GM19467 (cell line): ENCODE data around the gene GRIP2.

Experiments used
- ATAC-seq: cut with Tn5 transposase; IDR thresholded peaks from one replicate; pipeline ENCODE4 v1.9.1; 2021; ENCODE audit warnings: mild to moderate bottlenecking, moderate library complexity; ENCODE audit not compliant: unreplicated experiment

Gene GRIP2

DNA sequence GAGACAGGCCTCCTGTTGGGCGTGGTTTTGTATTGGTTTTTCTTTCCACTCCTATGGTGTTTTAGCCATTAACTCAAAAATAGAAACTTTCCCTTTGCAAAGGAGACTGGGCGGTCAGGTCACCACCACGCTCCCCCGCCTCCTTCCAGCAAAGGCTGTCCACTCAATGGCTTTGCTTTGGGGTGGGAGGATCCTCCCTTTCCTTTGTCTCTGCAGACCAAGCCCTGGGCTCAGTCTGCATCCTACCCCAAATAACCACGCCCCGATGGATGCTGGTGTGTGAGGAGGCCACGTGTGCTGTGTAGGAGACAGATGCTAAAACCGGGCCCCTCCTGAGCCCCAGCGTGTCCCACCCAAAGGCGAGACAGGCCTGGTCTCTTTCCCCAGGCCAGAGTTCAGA lies 68.5 kb downstream of the GRIP2 start:
- no peak for ATAC-seq

DNA sequence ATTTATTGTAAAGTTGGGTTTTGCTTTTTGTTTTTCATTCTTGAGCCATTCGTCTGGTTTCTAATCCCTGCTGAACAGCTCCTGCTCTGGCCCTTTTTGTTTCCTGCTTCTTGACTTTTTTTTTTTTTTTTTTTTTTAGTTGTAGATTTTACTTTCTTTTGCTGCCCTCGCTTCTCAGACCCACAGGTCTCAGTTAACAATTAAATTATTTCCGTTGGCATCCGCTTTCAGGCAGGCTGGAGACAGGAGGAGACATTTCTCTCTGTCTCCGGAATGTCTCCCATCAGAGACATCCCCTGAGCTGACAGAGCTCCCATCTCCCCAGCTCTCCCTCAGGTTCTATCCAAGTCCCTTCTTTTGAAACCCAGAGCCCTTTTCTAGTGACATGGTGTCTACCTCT lies 69.1 kb downstream of the GRIP2 start:
- no peak for ATAC-seq

DNA sequence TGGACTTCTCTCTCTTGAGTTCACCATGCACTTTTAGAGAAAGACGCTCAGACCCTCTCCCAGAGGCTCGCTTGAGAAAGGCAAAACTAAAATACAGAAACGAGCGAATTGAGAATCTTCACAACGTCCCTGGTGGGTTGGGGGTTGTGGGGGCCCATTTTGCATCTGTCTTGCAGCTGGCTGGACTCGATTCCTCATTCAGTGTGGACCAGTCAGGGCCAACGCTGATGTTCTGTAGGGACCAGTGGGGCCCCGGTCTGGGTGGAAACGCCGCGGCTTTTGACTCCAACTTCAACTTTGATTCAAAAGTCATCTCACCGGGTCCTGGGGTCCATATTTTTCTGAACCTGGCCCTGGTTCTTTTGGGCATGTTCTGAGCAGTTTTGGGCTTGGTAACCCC lies 69.7 kb downstream of the GRIP2 start:
- ATAC-seq, result no peak

DNA sequence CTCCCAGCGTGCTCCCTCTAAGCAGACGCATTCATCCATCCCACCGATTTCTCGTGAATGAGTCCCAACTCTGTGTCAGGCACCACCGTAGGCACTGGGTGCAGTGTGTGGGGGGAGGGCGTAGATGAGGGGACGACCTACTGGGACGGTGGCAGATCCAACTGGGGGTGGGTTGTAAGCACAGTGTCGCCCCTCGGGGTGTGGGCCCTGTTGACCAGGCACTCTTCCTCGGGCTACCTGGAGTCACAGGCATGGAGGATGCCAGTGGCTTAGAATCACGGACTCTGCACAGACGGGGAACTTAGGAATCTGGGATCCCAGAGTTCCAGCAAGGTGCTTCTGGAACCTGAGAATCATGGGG lies 71.5 kb downstream of the GRIP2 start:
- no peak for ATAC-seq

DNA sequence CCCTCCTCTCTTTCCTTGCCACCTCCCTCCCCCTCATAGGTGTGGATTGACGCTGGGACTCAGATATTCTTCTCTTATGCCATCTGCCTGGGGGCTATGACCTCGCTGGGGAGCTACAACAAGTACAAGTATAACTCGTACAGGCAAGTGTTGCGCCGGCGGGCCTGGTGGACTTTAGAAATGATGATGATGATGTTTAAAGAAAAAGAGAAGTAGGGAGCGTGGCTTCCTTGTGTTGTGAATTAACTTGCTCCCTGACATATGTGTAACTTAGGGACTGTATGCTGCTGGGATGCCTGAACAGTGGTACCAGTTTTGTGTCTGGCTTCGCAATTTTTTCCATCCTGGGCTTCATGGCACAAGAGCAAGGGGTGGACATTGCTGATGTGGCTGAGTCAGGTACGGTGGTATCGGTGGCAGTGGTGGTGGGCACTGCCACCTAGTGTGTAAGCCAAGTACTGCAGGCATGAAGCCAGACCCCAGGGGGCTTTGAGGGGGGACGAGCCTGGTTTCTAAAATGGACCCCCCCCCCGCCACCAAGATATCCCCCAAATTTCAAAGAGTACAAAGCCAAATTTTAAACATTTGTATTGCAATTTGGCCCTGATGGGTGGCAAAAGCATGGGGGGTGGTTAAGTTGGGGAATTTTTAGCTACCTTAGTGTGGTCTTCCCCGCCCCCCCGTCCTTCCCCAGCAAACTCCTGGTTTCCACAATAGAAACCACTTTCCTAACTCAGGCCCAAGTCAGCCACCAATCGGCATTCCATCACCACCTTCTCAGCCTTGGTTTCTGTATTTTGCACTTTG lies 72.1 kb downstream of the GRIP2 start:
- no peak for ATAC-seq

DNA sequence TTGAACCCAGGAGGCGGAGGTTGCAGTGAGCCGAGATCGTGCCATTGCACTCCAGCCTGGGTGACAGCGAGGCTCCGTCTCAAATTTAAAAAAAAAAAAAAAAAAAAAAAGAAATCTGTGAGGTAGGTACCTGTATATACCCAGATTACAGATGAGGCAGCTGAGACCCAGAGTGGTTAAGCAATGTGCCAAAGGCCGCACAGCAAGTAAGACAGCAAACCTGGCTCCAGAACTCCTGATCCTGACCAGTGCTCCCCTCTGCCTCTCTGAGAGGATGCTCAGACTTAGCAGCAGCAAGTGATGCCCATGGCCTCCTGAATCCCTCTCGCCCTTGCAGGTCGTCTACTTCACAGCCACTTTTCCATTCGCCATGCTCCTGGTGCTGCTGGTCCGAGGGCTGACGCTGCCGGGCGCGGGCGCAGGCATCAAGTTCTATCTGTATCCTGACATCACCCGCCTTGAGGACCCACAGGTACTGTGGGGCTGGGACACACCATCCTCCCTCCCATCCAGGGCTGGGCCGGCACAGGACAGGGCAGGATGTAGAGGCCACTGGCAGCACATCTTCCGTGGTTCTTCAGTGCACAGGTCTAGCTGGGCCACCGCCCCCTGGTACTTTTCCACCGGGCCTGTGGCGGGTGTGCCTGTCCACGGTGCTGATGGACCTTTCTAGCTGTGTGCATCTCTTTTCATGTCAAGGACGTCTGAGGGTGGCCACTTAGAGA lies 73.8 kb downstream of the GRIP2 start:
- ATAC-seq, result no peak

DNA sequence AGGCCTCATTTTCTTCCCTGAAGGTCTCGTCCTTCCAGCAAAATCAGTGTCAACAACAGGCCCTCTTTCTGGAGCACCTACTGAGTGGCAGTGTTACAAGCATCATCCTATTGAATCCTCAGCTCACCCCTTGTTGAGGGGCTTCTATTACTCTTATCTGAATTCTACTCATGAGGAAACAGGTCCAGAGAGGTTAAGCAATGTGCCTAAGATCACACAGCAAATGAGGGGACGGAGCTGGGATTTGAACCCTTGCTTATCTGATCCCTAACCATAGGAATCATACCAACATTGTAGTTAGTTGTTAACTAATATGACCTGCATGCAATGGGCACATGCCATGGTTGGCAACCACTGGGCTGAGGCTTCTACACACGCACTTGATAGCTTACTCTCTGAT lies 74.7 kb downstream of the GRIP2 start:
- no peak for ATAC-seq

DNA sequence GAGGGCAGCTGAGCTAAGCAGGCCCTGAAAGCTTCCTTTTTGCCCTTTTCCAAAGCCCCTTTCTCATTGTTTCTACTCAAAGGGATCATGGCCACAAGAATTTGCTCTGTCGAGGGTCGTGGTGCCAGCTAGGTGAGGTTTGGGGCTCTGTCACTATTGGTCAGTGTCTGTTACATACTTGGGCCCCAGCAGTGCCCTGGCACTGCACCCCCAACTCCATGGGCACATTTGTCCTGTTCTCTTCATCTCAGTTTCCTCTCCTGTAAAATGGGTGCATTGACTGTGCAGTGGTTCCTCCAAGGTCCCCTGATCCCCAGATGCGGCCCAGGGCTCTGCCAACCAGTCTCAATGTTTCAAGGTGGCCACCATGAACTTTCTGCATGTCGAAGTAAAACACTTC lies 75.6 kb downstream of the GRIP2 start:
- no peak for ATAC-seq

DNA sequence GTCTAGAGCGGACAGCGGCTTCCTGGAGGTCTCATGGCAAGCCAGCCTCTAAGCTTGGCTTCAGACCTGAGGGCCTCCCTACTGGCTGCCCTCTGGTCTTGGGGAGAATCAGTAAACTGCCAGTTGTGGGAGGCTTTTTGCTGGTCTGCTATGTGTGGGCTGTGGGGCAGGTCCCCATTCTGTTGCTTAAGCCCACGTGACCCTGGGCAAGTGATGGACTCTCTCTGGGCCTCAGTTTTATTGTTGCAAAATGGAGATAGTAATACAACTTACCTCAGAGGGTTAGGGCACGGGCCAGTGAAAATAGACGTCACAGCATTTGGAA lies 76.0 kb downstream of the GRIP2 start:
- ATAC-seq, result no peak

DNA sequence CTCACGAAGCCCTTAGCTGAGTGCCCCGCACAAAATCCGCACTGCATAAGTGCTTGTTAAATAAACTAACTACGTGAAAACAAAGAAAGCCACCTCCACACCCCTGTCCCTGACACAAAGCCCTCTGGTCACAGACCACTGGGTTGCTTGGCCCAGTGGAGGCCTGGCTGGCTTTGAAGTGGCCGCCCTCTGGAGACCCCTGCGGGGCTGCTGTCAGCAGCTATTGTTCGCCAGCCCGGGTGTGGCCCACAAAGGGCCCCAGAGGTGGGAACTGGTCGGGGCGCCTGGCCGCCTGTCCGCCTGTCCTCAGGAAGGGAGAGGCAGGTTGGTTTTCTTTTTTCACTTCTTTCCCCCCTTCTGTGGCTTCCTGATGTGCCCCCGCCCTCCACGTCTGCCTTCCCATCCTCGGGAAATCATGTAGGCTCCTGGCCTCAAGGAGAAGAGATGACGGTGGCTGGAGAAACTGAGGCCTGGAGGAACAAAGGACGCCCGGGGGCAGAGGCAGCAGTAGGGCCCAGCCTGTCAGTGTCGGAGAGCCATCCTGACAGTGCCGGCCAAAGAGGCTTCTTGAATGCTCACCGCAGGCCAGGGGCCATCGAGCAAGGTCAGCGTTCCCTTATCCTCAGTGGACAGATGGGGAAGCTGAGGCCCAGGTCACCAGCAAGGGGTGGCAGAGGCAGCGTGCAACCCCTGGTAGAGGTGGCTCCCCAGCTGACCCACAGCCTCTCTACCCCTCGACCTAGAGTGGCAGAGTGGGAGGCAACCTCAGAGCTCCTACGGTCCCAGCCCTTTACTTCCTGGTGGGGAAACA lies 76.6 kb downstream of the GRIP2 start:
- no peak for ATAC-seq

DNA sequence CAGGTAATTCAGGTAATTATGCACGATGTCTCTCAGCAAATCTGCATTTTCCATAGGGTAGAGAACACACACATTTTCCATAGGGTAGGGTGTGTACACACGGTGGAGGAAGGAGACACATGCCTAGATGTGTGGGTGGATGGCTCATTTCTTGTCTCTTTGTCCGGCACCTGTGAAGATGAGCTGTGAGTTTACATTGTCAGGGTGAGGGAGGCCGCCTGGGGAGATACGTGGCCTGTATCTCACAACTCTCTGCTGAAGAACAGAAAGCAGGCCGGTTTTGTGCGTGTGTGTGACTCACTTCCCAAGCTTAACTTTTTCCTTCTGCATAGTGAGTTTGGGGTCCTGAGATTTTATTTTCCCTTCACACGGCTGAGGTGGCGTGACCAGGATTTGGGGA lies 77.4 kb downstream of the GRIP2 start:
- ATAC-seq, result no peak

DNA sequence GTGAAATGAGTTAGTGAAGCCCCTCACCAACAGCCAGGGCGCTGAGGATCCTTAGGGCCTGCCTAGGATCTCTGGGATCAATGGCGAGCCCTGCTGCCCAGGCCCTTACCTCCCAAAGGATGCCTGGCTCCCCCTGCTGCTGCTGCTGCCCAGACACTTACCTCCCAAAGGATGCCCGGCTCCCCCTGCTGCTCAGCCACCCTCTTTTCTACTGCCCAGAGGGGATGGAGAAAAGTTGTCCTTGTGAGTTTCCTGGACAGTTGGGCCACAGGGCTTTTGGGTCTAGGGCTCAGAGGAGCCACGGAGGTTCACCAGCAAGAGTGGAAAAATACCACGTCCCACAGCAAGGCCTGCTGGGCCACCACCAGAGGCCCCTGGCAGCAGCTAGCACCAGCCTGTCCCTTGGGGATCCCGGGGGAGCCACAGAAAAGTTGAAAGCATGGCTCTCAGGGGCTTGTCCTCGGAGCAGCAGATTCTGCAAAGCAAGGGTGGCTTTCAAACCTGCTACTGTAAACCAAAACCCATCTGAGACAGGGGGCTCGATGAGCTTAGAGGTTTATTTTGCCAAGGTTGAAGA lies 78.3 kb downstream of the GRIP2 start:
- no peak for ATAC-seq

DNA sequence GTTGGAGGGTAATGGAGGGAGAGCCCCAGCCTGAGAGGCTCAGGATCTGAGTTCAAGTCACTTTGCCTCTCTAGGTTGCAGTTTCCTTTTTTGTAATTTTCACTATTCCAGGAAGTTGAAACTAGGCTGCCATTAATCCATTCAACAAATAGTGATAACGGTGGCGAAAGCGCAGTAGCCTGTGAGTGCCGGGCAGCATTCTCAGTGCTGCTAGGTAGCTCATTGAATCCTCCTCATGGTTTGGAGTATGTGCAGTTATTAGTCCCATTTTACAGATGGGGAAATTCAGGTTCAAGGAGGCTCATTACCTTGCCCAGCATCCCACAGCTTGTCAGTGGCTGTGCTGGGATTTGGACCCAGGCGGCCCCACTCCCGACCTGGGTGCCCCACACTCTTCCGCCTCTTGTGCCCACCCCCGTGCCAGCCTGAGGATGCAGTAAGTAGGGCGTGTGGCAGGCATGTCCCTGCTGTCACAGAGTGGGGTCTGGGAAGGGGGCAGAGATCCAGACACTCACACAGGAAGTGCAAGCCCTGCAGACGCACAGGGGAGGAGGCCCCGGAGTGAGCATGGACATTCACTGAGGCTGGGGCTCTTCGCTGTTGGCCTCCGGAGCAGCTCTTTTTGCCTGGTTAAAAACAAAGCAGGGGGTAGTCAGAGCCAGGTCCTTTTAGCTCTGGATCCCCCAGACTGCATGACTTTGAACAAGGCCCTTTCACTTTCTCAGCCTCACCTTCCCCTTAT lies 79.0 kb downstream of the GRIP2 start:
- no peak for ATAC-seq

DNA sequence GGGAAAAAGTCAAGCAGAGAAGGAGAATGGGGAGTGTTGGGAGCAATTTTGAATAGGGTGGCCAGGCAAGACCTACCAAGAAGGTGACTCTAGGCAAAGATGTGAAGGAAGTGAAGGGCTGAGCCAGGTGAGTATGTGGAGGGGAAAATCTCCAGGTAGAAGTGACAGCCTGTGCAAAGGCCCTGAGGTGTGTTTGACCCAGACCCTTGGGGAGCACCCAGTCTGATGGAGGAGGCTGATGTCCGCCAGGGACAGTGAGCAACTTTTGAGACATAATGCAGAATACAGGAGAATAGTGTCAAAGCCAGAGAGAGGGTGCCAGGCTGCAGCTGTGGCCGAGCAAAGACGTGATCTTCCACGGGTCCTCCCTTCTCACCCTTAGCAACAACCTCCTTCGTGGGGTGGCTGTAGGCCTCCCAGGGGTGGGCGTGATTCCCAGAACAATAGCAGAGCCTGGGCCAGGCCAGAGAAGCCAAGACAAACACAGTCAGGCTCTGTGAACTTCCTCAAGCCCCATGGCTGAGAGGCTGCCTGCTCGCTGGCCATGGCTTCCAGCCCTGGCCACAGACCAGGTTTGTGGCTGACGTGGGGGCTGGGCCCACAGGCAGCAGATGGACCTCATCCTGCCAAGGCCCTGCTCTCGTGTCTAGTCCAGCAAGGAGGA lies 79.7 kb downstream of the GRIP2 start:
- ATAC-seq, result no peak

DNA sequence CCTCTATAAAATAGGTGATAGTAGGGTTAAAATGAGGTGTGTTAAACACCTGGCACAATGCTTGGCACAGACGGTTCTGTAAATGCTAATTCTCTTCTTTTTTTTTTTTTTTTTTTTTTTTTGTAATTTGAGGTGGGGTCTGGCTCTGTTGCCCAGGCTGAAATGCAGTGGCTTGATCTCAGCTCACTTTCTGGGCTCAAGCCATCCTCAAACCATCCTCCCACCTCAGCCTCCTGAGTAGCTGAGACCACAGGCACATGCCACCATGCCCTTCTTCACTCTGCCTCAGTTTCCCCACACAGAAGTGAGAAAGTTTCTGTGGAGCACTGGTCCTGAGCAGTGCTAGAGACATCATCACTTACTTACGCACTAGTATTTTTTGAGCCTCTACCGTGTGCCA lies 80.4 kb downstream of the GRIP2 start:
- no peak for ATAC-seq

DNA sequence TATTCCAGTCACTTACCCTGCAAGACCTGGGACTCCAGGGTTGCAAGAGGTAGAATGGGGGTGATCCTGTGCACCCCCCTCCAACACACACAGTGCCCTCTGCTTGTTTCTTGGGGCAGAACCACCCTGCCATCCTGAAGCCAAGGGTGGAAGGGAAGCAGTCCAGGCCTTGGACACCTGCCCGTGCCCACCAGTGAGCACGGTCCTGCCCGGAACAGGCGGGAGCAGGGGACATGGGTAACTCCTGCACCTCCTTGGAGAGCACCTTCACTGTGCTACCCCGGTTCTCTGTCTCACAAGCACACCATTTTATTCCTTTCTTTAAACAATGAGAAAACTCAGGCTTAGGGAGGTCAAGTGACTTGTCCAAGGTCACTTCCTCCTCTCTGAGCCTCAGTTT lies 80.8 kb downstream of the GRIP2 start:
- no peak for ATAC-seq

DNA sequence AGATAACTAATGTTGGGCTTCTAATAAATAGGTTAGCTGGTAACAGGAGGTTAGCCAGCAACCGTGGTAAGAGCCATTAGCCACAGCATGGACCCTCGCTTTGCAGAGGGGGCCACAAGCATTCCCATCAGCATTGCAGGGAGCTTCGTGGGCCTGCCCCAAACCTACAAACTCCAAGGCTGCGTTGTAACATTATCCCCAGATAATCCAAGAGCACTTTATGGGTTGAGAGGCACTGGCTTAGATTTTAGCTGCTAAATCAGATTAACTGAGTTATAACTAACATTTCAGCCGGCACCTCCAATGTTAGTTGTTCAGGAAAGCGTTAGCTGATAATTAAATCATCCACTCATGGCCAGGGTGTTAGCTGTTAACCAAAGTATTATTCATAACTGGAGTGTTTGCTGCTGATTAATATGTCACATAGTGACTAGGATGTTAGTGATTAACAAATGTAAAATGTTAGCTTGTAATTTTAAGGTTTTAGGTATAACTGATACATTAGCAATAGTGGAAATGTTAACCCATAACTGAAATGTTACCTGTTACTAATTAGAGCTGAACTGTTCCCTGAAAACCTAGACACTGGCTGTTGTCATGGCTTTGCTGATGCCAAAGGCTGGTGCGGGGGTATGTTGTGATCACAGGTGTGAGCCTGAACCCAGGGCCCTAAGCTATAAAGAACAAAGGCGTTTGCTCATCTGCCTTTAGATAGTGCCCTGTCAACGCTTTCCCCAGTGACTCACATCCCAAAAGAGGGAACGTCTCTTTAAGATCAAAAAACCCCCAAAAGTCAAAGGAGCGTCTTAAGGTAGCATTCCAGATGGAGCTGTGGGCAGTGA lies 81.5 kb downstream of the GRIP2 start:
- ATAC-seq, result no peak

DNA sequence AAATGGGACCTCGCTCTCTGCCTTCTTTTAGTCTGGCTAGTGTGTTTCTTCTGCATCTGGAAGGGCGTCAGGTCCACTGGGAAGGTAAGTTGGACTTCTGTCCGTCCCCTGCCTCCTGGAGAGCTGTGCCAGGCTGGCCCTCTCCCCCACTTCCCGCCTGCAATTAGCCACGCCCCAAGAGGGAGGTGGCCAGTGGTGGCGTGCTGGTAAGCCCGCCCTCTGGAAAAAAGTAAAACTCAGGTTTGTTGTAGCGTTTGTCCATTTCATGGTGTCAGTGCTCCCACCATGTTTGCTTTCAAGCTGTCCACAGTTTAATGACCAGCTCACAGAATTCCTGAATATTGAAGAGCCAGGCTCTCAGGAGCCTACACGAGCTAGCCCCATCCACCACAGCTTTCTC lies 82.1 kb downstream of the GRIP2 start:
- ATAC-seq, result no peak

DNA sequence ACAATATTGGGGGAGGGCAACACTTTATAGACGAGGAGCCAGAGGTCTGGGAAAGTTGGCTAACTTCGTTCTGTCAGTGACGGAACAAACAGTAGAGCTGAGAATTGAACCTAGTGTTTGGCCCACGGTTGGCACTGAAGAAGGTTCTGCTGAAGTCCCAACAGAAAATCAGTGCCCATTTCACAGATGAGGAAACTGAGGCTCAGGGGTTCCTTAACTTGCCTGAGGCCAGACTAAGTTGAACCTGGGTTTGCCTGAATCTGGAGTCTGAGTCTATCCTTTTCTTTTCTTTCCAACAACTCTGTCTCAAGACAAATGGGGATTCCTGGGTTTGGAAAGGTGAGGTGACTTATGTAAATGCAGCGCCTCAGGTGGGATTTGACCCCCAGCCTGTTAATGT lies 82.7 kb downstream of the GRIP2 start:
- no peak for ATAC-seq

DNA sequence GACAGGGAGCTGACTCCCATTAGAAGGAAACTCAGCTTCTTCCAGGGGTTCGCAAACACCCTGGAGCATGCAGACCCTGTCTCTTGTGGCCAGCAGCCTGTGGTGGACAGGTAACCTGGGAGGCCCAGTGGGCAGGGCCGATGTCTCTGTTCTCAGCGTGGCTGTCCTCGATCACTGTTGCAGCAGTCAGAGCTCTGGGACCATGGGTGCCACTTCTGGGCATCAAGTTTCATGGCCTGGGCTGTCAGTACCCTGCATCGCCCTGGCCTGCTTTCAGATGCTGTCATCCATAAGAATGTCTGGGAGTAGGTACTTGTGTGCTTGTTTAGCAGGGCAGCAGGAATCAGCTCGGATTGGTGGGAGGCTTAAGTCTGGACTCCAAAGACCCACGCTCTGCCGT lies 83.3 kb downstream of the GRIP2 start:
- no peak for ATAC-seq
